Hindlimb muscle (tissue), 1 donor: ENCODE data around the gene VMP1. TPM values are rescaled to one million over a fixed set of nuclear protein-coding genes. Genes with fewer than 3 reads are reported as not detected.

Experiments used
- DNase-seq: peaks from one replicate; pipeline ENCODE4 v3.0.0-alpha.2; 2013
- polyA plus RNA-seq: library from polyadenylated mRNA; unstranded; fragments of 120-200 nt; gene quantifications from one replicate; pipeline ENCODE4 v1.2.1, GENCODE V29; 2013; ENCODE audit not compliant: insufficient read length

VMP1 gene
- polyA plus RNA-seq, 1 donor = 53.8 TPM

DNA sequence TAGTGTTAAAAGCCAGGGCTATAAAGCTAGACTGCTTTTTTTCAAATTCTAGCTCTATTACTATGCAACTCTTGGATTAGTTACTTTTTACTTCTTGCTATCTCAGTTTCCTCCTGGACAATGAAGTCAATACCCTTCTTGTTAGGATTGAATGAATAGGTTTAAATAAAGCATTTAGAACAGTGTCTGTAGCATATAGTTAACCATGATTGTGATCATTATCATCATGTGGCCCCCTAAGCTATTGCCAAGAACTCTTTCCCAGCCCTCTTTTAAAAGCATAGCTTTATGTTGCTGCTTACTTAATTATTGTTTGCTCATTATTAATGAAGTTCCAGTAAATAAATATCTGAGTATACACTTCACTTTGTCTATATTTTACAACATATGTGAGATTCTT is 4.5 kb downstream of the VMP1 start:
- no peak for DNase-seq

DNA sequence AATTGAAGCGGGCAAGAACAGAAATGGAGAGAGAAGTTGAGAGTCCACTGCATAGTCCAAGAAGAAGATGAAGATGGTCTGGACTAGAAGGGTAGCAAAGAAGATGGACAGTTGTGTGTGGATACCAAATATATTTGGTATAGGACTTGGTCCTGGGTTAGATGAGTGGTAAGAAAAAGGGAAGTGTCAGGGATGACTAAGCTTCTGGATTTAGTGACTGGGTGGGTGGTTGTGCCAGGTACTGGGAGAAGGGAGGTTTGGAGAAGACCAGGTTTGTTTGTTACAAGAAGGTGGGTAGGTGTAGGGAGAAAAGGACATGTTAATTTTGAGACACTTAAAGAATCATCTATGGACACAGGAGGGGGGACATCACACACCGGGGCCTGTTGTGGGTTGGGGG is 5.4 kb downstream of the VMP1 start:
- DNase-seq = no peak

DNA sequence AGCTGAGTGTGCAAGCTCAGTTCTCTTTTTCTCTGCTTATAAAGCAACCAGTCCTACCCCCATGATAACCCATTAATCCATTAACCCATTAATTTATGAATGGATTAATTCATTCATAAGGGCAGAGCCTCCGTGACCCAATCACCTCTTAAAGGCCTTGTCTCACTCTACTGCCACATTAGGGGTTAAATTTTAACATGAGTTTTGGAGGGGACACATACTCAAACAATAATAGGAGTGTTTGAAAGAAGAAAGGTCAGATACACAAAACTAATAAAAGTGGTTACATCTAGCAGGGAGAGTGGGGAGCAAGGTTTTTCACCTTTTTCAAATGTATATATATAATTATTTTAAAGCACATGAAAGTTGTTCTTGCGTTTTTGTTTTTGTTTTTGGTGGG is 6.8 kb downstream of the VMP1 start:
- DNase-seq = no peak

DNA sequence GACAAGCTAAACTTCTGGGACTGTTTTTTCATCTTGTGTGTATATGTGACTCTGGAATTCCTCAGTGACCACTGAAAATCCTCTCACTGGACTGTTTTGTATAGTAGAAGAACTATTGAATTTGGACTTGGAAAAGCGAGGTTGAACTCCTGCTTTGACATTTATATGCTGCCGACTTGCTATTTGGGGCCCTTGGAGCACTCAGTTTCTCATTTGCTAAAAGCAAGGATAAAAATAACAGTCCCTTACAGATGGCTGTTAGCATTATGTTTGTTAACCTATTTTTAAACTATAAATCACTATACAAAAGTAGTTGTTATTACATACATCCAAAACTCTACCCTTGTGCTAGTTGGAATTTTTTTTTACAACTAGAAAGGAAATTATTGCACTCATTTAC is 9.0 kb downstream of the VMP1 start:
- no peak for DNase-seq

DNA sequence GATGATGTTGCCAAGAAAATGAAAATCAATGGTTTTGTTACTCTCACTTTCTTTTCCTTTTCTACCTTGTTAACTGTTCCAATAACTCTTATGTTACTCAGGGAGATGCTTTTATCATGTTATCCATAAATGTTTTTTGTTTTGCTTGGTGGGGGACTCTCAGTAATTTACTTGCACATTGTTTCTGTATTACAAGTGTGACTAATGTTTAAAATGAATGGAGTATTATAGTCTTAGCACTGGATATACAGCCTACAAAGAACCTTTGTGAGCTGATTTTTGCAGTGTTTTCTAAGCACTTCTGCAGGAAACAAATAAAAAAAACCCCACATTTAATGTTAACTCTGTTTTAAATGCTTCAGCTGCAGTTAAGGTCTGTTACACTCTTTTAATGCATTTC is 12.1 kb downstream of the VMP1 start:
- no peak for DNase-seq

DNA sequence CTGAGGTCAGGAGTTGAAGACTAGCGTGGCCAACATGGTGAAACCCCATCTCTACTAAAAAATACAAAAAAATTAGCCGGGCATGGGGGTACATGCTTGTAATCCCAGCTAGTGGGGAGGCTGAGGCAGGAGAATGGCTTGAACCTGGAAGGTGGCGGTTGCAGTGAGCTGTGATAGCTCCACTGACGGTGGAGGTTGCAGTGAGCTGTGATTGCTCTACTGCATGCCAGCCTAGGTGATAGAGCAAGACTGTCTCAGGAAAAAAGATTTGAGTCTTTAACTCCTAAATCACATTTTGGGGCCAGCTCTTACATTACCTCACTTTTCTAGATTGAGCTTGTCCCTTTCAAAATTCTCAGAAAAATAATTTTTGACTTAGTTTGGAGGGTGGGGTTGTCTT is 15.2 kb downstream of the VMP1 start:
- DNase-seq = no peak

DNA sequence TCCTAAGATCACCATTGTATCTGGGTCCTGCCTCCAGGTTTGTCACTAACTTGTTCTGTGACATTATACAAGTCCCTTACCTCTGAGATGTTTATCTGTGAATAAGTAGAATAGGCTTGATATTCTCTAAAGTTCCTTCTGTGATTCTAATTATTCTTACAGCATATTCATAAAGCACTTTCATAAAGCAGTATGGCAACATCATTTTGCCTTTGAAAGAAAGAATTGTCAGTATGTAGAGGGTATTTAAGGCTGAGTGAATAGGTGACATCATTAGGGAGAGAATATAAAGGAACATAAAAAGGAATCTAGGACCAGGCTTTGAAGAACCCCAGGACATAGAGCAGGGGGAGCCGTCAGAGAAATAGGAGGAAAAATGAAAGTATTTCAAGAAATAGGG is 15.6 kb downstream of the VMP1 start:
- DNase-seq = no peak

DNA sequence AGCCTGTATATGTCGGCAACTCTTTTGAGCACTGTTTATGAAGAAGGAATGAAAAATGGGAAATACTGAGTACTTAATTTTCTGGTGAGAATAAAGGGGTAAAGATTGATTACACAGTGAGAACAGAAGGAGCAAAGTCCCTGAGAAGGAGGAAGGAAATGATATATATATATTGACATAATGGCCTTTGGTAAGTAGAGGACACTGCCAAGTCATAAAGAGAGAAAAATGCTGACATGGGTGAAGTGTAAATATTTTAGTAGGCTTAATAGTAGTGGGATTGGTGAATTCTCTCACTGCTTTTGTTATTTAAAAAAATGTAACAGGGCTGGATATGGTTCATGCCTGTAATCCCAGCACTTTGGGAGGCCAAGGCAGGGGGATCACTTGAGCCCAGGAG is 16.2 kb downstream of the VMP1 start:
- DNase-seq = no peak

DNA sequence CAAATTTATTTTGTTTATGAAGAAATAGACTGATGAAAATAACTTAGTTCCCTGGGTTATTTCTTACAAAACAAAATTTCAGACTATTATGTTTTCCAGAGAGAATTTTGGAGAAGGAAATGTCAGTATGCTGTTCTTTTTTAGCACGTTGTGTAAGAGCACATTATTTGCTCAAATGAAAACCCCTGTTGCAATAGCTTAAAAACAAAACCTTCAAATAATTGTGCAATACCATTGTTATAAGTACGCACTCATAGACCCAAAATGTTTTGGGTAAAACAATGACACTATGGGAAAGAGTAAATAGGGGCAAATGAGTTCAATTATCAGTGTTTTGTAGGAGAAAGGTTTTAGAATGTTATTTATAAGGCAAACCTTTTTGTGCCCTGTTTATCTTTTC is 18.2 kb downstream of the VMP1 start:
- DNase-seq = no peak

DNA sequence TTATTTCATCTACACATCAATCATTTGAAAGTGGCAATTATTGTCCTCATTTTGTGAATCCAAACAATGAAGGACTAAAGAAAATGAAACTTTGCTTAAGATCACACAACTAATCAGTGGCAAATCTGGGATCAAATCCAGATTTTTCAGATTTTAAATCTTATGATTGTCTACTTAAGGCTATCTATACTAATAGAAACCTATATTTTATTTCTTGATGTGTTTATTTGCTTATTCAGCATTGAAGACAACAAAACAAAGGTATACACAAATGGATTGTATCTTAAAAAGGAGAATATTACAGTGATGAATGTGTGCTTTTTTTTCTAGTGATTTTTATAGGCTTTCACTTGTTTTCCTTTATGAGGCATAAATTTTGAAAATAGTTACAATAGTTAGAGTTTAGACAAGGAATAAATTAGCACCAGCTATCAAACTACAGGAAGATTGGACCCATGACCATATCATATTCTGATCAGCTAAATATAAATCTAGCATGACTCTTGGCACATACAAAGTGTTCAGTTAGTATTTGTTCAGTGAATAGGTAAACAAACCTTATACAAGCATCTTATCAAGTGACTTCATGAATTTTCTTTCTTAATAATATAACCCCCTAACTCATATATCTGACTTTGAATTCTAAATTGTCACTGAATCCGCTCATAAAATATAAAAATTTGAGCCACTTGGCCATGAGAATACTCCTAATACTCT is 20.5 kb downstream of the VMP1 start:
- DNase-seq = no peak

DNA sequence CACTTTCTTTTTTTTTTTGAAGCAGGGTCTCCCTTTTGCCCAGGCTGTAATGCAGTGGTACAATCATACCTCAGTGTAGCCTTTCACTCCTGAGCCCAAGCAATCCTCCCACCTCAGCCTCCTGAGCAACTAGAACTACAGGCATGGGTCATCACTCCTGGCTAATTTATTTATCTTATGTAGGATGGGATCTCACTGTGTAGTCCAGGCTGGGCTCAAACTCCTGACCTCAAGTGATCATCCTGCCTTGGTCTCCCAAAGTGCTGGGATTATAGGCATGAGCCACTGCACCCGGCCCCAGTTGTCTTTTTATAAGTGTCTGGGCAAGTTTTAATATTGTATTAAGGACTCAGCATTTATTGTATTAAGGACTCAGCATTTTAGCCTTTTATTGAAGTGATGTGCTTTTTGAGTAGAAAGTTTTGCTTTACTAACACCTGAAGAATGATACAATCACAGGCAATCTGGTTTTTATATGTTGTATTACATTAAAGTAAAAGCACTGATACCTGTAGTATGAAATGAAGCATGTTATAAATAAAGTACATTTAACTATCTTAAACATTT is 22.9 kb downstream of the VMP1 start:
- DNase-seq = no peak

DNA sequence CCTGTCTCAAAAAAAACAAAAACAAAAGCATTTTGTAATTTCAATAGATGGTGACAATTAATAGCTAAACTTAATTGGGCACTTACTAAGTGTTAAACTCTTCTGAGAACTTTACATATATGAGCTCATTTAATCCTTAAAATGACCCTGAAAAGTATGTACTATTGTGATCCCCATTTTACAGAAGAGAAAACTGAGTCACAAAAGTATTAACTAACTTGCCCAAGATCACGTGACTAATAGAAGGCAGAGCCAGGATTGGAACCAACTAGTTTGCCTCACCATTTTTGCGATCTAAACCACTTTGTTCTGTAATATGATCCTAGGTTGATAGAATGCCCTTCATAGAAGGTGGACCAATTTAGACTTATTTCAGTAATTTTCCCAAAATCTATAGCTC is 26.2 kb downstream of the VMP1 start:
- DNase-seq = no peak

DNA sequence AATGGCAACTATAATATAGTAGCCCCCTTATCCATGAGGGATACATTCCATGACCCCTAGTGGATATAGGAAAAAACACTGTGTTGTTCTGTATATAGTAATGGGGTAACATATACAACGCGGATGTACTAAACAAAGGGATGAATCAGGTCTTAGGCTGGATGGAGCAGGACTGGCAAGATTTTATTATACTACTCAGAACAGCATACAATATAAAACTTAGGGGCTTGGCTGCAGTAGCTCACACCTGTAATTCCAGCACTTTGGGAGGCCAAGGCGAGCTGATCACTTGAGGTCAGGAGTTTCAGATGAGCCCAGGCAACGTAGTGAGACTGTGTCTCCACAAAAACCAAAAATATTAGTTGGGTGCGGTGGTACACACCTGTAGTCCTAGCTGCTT is 26.8 kb downstream of the VMP1 start:
- DNase-seq = no peak

DNA sequence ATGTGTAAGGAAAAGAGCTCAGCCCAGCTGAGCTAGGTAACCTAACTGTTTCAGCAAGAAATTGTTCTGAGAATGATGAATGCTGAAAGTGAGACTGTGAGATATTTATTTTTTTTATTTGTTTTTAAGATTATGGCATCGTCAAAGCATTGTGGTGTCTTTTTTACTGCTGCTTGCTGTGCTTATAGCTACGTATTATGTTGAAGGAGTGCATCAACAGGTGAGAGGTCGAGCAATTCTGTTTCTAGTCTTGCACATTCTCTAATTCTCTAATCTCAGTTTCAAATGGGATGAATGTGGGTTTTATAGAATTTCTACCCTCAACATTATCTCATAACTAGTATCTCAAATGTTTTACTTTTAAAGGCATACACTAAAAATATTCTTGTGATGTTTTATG is 29.9 kb downstream of the VMP1 start:
- no peak for DNase-seq

DNA sequence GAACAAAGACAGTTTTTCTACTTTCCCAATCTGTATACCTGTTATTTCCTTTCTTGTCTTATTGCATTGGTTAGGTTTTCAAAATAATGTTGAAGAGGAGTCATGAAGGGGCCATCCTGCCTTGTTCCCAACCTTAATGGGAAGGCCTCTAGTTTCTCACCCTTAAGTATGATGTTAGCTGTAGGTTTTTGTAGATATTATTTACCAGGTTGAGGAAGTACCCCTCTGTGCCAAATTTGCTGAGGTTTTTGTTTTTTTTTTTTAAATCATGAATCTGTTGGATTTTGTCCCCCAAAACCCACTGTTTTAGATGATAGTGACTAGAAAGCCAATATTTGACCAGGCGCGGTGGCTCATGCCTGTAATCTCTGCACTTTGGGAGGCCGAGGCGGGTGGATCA is 36.4 kb downstream of the VMP1 start:
- DNase-seq = no peak

DNA sequence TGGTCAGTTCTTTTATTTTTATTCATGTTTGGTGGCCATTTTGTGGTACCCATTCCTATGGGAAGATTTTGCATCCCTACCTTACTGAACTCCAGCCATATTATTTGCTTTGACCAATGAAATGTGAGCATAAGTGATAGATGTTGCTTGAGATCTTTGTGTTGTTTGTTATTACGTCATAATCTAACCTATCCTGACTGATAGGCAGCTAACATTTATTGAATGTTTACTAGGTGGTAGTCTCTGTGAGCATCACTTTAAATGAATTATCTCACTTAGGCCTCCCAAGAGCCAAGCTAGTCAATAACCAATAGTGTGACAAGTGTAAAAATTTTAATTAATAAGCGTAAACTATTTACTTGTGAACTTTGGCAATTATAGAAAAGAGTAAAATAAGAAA is 37.6 kb downstream of the VMP1 start:
- no peak for DNase-seq

DNA sequence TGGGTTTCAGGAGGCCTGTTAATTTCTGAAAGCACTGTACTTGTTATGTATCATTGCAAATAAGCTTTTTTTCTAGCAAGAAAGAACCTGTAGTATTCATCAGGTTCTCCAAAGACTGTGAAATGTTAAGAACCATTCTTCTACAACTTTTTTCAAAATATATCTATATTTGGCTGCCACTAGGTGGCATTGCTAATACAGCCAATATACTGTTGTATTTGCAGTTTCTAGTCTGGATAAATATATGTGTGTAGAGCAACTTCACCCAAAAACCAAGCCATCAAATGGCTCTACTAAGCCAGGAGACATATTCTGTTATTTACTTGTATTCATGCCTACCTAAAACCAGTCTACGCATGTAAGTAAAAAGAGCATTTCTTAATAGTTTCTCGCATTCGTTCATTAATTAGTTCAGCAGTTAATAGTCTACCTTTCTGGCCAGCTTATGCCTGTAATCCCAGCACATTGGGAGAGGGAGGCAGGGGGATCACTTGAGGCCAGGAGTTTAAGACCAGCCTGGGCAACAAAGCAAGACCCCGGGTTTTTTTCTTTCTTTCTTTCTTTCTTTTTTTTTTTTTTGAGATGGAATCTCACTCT is 39.5 kb downstream of the VMP1 start:
- no peak for DNase-seq

DNA sequence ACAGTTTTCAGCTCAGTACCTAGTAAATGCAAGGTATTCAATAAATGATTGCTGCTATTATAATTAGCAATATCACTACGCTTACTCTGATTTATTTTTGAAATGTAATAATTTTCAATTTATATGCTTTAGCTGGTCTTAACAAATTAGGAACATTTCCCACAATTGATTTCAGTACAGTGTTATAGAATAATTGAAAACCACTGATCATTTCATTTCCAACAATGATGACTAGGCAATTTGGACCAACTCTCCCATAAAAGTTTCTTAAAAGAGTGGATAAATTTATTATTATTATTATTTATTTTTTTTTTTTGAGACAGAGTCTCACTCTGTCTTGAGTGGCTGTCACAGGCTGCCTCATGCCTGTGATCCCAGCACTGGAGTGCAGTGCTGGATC is 41.1 kb downstream of the VMP1 start:
- no peak for DNase-seq

DNA sequence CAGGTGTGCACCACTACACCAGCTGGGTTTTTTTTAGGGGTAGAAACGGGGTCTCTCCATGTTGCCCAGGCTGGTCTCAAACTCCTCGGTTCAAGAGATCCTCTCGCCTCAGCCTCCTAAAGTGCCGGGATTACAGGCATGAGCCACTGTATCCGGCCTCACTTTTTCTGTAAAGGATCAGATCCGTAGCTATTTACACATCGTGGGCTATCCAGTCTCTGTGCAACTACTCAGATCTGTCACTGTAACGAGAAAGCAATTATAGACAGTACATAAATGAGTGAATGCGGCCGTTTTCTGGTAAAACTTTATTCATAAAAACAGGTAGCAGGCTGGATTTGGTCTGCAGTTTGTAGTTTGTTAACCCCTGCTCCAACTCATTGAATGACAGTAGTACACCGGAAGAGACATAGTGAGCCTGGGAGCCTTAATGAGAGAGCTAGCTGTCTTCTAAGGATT is 44.5 kb downstream of the VMP1 start:
- no peak for DNase-seq

DNA sequence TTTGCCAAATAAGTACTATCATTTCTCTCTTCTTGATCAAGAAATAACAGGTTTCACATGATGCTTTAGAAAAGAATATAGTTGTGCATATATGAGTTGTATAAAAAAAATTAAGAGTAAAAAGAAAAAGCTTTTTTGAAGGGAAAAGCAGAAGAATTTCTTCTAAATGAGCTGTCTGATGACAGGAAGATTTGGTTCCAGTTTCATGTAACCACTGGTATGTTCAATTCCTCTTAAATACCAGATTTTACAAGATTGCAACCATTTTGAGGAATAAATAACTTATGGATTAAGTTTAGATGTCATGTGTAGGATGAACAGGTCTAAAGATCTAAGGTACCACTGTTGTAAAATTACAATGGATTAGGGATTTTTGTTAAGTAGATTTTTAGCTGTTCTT is 45.0 kb downstream of the VMP1 start:
- no peak for DNase-seq

DNA sequence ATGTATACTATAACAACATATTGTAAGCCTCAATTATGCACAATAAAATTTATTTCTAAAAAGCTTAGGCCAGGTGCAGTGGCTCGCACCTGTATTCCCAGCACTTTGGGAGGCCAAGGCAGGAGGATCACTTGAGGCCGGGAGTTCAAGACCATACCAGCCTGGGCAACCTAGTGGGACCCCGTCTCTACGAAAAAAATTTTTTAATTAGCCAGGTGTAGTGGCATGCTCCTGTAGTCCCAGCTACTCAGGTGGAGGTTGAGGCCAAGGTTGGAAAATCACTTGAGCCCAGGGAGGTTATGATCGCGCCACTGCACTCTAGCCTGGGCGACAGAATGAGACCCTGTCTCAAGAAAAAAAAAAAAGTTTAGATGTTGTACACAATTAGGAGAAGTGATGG is 45.5 kb downstream of the VMP1 start:
- DNase-seq = no peak

DNA sequence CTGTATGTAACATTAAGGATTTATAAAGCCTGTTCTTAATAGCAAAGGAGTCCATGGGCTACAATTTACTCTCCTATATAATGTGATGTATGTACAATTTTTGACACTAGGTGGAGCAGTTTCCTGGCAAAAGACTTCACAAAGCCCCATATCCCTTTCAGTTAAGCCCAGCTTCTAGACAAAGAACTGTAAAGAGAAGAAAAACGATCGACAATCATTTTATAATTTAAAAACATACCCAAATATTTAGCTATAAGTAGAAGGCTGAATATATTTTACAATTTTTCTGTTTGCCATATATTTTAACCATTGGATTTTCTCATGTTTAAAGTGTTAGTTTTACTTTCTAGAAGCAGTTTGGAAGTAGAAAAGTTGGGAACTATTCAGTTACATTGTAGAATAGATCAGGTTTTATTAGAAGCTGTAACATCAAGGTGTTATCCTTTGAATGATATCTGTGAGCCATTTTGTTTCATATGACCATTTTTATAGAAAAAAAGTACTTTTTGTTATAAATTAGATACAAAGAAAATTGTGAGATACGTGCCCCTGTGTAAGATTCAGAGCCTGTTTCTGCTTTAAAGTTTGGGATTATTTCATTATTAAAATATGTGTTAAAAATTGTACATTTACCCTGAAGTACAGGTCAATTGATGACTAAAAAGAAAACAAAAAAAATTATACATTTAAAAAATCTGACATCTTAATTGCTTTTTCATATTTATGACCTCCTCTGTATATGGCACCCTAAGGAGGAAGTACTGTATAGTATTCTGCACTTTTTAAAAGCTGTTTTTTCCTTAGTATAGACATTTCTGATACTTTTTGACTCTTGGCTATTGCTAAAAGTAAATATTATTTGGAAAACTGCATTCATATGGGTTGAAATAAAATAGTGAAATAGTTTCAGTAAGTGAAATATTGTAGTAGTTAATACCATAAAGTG is 46.3 kb downstream of the VMP1 start:
- DNase-seq = peak; percentile 87

DNA sequence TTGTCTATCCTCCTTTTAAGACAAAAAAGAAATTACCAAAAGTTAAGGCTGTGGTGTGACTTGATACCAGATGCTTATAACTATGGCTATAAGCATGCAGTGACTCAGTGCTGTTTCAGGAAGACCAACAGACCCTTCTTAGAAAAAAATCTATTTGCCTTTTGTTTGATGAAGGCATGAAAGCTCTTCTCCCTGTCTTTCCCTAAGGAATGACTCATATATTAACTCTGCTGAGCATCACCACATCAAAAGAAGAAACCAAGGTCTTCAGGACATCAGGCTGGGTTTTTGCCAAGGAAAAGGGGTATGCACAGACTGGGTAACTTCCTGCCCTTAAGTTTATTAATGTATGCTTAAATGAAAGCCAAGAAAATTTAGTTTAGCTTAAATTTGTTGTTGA is 47.1 kb downstream of the VMP1 start:
- no peak for DNase-seq
